OCI-LY1 (cell line): Measurements from ENCODE around the gene SLC25A45.

Experiments
- H2AFZ ChIP-seq: fragments of 200-600 bp; sonication (generic), shearing (Covaris generic); 2 replicates; pipeline ENCODE4 v1.6.0; 2014; ENCODE audit warnings: antibody characterized with exemption, mild to moderate bottlenecking, low read length
- H3F3A ChIP-seq: fragments of 200-600 bp; sonication (generic), shearing (Covaris generic); 2 replicates; pipeline ENCODE4 v1.6.0; 2014; ENCODE audit warnings: mild to moderate bottlenecking, antibody characterized with exemption, low read length, moderate library complexity; ENCODE audit not compliant: insufficient read depth
- H3K27ac ChIP-seq: fragments of 200-600 bp; sonication (generic); 2 replicates; pipeline ENCODE4 v1.5.1; 2014; ENCODE audit warnings: low read length, mixed run types, mild to moderate bottlenecking, low read depth; ENCODE audit not compliant: poor library complexity, severe bottlenecking
- H3K27me3 ChIP-seq: fragments of 200-600 bp; sonication (generic); 2 replicates; pipeline ENCODE4 v1.6.0; 2014; ENCODE audit warnings: antibody characterized with exemption, mild to moderate bottlenecking, low read length, moderate library complexity; ENCODE audit not compliant: insufficient read depth
- H3K36me3 ChIP-seq: fragments of 200-600 bp; sonication (generic); 2 replicates; pipeline ENCODE4 v1.6.1; 2014; ENCODE audit warnings: mild to moderate bottlenecking, antibody characterized with exemption, low read length, moderate library complexity, mixed read lengths; ENCODE audit not compliant: insufficient read depth
- H3K4me1 ChIP-seq: fragments of 200-600 bp; sonication (generic); 2 replicates; pipeline ENCODE4 v1.5.1; 2014; ENCODE audit warnings: mild to moderate bottlenecking, low read length, moderate library complexity; ENCODE audit not compliant: insufficient read depth, severe bottlenecking
- H3K4me2 ChIP-seq: fragments of 200-600 bp; sonication (generic), shearing (Covaris generic); 2 replicates; pipeline ENCODE4 v1.6.1; 2014; ENCODE audit warnings: low read length
- H3K4me3 ChIP-seq: fragments of 200-600 bp; sonication (generic); 2 replicates; pipeline ENCODE4 v1.5.1; 2014; ENCODE audit warnings: low read length, low read depth, mild to moderate bottlenecking, mixed read lengths; ENCODE audit not compliant: poor library complexity, severe bottlenecking
- H3K79me2 ChIP-seq: fragments of 200-600 bp; shearing (Covaris generic); 2 replicates; pipeline ENCODE4 v1.6.1; 2016; ENCODE audit warnings: mixed run types, low read length, mixed read lengths; ENCODE audit not compliant: insufficient read depth
- H3K9ac ChIP-seq: fragments of 200-600 bp; sonication (generic), shearing (Covaris generic); 2 replicates; pipeline ENCODE4 v1.6.1; 2014; ENCODE audit warnings: mild to moderate bottlenecking, low read length, mixed read lengths
- H3K9me2 ChIP-seq: fragments of 200-600 bp; sonication (generic), shearing (Covaris generic); 2 replicates; pipeline ENCODE4 v1.6.1; 2014; ENCODE audit warnings: low read depth, mild to moderate bottlenecking, low read length, mixed read lengths
- H3K9me3 ChIP-seq: fragments of 200-600 bp; shearing (Covaris generic); 2 replicates; pipeline ENCODE4 v1.6.1; 2014; ENCODE audit warnings: low read length, mixed read lengths
- H4K20me1 ChIP-seq: fragments of 200-600 bp; sonication (generic), shearing (Covaris generic); 2 replicates; pipeline ENCODE4 v1.6.0; 2016; ENCODE audit warnings: mild to moderate bottlenecking, low read length; ENCODE audit not compliant: insufficient read depth
- CTCF ChIP-seq: fragments of 200-600 bp; sonication (generic), shearing (Covaris generic); IDR thresholded peaks from 2 replicates; pipeline ENCODE4 v1.5.1; 2017; ENCODE audit warnings: mild to moderate bottlenecking, antibody characterized with exemption, low read length, moderate library complexity, mixed read lengths
- EZH2 ChIP-seq: fragments of 200-600 bp; sonication (generic), shearing (Covaris generic); IDR thresholded peaks from 2 replicates; pipeline ENCODE4 v1.8.0; 2017; ENCODE audit warnings: borderline replicate concordance, mixed run types, mild to moderate bottlenecking, antibody characterized with exemption, low read length, moderate library complexity, mixed read lengths

SLC25A45 gene

GRCh38 chr11:65392186-65392829, 9.9 kb upstream of the SLC25A45 start:
- H3K9me2 ChIP-seq, result no peaks in the 10 kb centered on the region
- peaks cover 40% of the 10 kb centered on the region for H3K4me1 ChIP-seq
- H3K27ac ChIP-seq, result no peak overlapping the region
- H2AFZ ChIP-seq, result no peak overlapping the region
- H4K20me1 ChIP-seq, result no peaks in the 10 kb centered on the region
- peaks cover 72% of the 10 kb centered on the region for H3K36me3 ChIP-seq
- no peaks in the 10 kb centered on the region for H3K9me3 ChIP-seq
- H3K79me2 ChIP-seq, result no peaks in the 10 kb centered on the region
- no peak overlapping the region for H3K9ac ChIP-seq
- no peak for TF ChIP-seq EZH2
- TF ChIP-seq CTCF, result no peak
- no peaks in the 10 kb centered on the region for H3K27me3 ChIP-seq
- no peak overlapping the region for H3K4me2 ChIP-seq
- no peak overlapping the region for H3K4me3 ChIP-seq
- H3F3A ChIP-seq, result no peaks in the 10 kb centered on the region

- H3K4me2 ChIP-seq, result peak overlapping the region; percentile 91; the same call in 1 of the 2 replicates
- H3K79me2 ChIP-seq, result no peaks in the 10 kb centered on the region
- H4K20me1 ChIP-seq, result no peaks in the 10 kb centered on the region
- peaks cover 59% of the 10 kb centered on the region for H3K36me3 ChIP-seq
- no peaks in the 10 kb centered on the region for H3K9me3 ChIP-seq
- no peak for TF ChIP-seq EZH2
- no peak for TF ChIP-seq CTCF
- no peaks in the 10 kb centered on the region for H3K27me3 ChIP-seq
- no peak overlapping the region for H3K9ac ChIP-seq
- no peaks in the 10 kb centered on the region for H3F3A ChIP-seq
- H3K4me1 ChIP-seq, result peaks cover 49% of the 10 kb centered on the region
- no peak overlapping the region for H2AFZ ChIP-seq
- no peak overlapping the region for H3K4me3 ChIP-seq
- H3K9me2 ChIP-seq, result no peaks in the 10 kb centered on the region
- H3K27ac ChIP-seq, result no peak overlapping the region
Measured at GRCh38 chr11:65390996-65391395, 8.6 kb upstream of the SLC25A45 start.

GRCh38 chr11:65390099-65390941, 7.9 kb upstream of the SLC25A45 start:
- no peaks in the 10 kb centered on the region for H3K79me2 ChIP-seq
- H3K9me2 ChIP-seq, result no peaks in the 10 kb centered on the region
- no peaks in the 10 kb centered on the region for H4K20me1 ChIP-seq
- no peaks in the 10 kb centered on the region for H3F3A ChIP-seq
- TF ChIP-seq EZH2, result no peak
- no peak for TF ChIP-seq CTCF
- no peak overlapping the region; the same call in 1 of the 2 replicates for H3K9ac ChIP-seq
- H3K9me3 ChIP-seq, result no peaks in the 10 kb centered on the region
- H3K27ac ChIP-seq, result no peak overlapping the region
- peak overlapping the region; percentile 91; the same call in 1 of the 2 replicates for H3K4me2 ChIP-seq
- peaks cover 51% of the 10 kb centered on the region for H3K4me1 ChIP-seq
- H2AFZ ChIP-seq, result no peak overlapping the region
- H3K27me3 ChIP-seq, result no peaks in the 10 kb centered on the region
- H3K4me3 ChIP-seq, result no peak overlapping the region
- peaks cover 53% of the 10 kb centered on the region for H3K36me3 ChIP-seq
